GM18517 (cell line): Measurements from ENCODE around the gene EIF2S2.
"Not testable (repeated sequence)": the region's sequence is repeated elsewhere in the genome, so short reads cannot be mapped to it uniquely, and the experiment has no call there.

ENCODE experiments used
- ATAC-seq: cut with Tn5 transposase; IDR thresholded peaks from one replicate; pipeline ENCODE4 v1.9.1; 2021; ENCODE audit warnings: mild to moderate bottlenecking, moderate library complexity; ENCODE audit not compliant: unreplicated experiment

The EIF2S2 gene, protein sequence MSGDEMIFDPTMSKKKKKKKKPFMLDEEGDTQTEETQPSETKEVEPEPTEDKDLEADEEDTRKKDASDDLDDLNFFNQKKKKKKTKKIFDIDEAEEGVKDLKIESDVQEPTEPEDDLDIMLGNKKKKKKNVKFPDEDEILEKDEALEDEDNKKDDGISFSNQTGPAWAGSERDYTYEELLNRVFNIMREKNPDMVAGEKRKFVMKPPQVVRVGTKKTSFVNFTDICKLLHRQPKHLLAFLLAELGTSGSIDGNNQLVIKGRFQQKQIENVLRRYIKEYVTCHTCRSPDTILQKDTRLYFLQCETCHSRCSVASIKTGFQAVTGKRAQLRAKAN

DNA sequence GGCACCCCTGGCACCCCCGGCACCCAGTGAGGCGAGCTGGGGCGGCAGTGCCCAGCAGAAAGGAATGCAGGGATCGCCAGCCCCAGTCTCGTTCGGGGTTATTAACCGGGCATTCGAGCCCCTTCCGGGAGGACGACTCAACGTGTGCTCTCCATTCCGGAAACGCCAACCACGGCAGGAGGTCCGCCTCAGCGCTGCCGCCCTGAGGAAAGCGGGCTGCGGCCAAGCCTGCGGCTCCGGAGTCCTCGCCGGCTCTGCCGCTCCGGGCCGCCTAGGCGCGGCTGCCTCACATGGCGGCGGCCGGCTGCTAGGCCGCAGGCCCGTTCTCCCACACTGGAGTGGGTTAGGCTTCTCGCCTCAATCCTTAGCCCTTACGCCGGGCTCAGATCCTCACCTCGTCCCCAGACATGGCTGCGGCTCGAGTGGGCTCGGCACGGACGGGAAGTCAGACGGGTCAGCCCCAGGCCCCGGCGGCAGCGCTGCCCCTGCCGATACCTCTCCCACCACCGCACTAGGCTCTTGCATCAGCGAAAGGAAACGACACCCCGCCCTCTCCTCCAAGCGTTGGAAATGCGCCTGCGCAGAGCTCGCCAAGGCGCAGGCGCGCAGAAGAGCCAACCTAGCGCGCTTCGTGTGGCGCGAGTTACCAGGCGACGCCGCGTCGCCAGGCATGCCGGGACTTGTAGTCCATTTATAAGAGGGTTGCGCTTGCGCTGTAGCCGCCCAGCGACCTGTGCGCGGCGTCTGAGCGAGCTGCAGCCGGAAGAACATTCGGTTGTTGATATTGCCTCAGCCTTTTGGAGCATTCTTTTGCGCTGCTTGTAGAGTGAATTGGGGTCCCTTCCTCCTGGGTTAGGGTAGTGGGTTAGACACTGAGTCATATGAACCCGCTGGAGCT, at the start of gene EIF2S2:
Gene EIF2S2, minus strand, starts transcription at position 542 of the 898 bp plus-strand sequence. Its CDS starts 133 bp downstream, at position 409.
- peak; percentile 92 for ATAC-seq

DNA sequence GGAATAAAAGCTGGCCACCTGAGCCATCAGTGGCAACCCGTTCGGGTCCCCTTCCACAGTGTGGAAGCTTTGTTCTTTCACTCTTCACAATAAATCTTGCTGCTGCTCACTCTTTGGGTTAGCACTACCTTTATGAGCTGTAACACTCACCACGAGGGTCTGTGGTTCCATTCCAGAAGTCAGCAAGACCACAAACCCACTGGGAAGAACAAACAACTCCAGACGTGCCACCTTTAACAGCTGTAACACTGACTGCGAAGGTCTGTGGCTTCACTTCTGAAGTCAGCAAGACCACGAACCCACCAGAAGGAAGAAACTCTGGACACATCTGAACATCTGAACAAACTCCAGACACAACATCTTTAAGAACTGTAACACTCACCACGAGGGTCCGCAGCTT, 45.7 kb upstream of the EIF2S2 start:
- not testable (repeated sequence) for ATAC-seq

DNA sequence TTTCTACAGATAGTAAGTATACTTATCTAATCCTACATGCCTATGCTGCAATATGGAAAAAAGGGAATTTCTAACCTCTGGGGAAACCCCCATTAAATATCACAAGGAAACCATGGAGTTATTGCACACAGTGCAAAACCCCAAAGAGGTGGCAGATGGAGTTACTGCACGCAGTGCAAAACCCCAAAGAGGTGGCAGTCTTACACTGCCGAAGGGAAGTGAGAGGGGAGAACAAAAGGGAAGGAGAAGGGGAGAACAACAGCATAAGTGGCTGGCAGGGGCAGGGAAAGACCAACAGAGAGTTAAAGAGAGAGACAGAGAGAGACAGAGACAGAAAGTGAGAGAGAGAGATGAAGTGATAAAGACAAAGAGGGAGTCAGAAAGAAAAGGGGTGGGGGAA, 43.8 kb upstream of the EIF2S2 start:
- no peak for ATAC-seq

DNA sequence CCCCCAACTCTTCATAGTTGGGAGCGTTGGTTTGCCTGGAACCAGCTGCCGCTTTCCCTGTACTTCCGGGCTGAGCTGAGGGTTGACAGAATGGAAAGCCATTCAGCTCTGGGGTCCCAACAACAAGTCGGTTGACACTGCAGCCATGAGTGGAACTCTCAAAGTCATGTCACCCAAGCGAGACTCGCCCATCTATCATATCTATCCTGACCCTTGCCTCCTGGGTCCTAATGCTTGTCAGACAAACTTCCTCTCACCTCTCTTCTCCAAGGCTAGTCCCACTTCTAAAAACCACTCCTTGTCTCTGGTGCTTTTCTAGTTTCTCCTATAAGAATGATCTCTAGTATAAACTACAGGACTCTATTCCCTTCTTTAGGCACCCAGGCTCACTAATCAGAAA, 41.1 kb upstream of the EIF2S2 start:
- not testable (repeated sequence) for ATAC-seq

DNA sequence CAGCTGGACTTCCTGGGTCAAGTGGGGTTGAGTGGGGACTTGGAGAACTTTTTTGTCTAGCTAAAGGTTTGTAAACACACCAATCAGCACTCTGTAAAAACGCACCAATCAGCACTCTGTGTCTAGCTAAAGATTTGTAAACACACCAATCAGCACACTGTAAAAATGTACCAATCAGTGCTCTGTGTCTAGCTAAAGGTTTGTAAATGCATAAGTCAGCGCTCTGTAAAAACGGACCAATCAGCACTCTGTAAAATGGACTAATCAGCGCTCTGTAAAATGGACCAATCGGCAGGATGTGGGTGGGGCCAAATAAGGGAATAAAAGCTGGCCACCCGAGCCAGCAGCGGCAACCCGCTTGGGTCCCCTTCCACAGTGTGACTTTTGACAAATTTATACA, 40.0 kb upstream of the EIF2S2 start:
- ATAC-seq = not testable (repeated sequence)

DNA sequence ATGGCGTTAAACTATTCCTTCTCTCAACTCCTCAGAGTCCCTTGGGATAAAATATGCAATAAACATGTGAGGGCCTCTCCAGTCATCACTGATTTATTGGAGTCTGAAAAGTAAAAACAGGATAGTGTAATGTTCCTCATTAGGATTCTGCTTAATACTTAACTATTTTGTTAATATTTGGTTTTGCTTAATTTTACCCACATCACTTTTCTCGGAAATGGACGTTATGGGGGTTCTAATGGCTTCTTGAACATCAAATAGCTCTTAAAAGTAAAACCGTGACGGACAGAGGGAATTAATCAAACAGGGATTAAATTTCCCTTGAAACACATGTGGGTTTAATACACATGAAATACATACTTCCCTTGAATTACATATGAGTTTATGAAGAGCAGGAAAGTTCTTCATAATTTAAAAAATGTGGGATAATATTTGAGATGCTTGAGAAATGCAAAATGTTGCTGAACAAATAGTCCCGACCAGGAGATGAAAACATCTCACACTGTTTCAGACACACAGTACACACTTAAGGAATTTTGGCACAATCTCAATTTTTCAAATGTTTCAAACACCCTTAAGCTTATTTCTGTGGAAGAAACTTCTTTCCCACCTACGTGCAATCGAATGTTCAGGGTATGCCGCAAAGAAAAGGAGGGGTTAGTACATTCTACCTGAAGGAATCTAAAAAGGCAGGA, 38.4 kb upstream of the EIF2S2 start:
- no peak for ATAC-seq

DNA sequence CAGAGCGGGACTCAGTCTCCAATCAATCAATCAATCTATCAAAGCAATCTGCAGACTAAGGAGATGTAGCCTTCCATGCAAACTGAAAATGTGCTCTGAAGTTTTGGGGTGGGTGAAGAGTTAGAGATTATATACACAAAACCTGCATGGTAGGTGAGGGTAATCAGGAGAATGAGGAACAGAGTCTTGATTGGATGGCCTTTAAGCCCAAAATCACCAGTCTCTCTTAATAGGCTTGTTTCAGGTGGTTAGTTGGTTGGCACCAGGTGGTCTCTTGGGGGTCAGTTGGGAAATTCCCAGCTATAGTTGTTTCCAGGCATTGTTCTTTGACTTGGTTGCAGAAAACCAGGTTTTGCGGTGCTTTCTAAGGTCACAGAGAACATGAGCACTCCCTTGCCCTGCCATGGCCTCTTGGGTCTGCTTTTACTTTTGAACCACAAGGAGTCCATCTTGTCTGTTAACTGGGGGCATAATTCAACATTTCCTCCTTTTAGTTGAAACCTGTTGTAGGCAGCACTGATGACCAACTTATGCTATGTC, 33.3 kb upstream of the EIF2S2 start:
- ATAC-seq = no peak

DNA sequence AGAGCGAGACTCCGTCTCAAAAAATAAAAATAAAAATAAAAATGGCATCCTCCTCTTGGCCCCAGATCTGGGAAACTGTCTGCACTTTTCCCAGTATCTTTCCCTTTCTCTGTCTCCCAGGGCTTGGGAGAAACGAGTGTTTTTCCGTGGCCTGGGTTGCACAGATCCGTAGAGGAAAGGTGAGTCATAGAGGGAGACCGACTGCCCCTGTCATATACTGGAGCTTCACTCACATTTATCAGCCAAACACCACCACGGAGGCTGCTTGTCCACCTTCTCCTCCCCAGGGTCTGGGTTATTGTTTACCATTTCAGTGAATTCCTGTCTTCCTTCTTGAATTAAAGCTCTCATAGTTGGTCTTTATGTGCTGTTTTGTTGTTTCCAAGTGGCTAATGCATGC, 31.9 kb upstream of the EIF2S2 start:
- ATAC-seq = no peak

DNA sequence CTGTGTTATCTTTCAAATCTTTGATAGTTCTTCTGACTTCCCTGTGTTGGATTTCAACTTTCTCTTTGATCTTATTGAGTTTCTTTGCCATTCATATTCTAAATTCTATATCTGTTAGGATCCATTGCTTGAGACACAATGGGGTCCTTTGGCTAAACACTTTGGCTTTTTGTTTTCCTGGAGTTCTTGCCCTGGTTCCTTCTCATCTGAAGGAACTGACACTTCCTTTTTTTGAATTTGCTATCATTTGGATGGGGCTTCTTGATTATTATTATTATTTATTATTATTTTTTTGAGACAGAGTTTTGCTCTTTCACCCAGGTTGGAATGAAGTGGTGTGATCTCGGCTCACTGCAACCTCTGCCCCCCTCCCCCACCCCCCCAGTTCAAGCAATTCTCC, 30.1 kb upstream of the EIF2S2 start:
- ATAC-seq = no peak

DNA sequence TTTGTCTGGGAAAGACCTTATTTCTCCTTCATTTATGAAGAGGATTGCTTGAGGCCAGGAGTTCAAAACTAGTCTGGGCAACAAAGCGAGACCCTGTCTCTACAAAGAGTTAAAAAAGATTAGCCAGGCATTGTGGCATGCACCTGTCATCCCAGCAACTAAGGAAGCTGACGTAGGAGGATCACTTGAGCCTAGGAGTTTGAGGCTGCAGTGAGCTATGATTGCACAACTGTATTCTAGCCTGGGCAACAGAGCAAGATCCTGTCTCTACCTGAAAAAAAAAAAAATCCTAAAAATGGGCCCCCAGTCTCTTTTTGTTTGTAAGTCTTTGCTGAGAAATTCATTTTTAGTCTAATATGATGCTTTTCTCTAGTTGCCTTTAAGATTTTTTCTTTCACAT, 29.2 kb upstream of the EIF2S2 start:
- no peak for ATAC-seq

DNA sequence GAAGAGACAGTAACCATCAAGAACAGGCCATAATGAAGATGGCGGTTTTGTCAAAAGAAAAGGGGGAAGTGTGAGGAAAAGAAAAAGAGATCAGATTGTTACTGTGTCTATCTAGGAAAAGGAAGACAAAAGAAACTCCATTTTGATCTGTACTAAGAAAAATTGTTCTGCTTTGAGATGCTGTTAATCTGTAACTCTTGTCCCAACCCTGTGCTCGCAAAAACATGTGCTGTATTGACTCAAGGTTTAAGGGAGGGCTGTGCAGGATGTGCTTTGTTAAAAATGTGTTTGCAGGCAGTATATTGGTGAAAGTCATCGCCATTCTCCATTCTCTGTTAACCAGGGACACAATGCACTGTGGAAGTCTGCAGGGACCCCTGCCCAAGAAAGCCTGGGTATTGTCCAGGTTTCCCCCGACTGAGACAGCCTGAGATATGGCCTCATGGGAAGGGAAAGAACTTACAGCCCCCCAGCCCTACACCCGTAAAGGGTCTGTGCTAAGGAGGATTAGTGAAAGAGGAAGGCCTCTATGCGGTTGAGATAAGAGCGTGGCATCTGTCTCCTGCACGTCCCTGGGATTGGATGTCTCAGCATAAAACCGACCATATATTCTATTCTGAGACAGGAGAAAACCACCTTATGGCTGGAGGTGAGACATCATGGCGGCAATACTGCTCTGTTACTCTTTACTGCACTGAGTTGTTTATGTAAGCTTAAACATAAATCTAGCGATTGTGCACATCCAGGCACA, 23.7 kb upstream of the EIF2S2 start:
- not testable (repeated sequence) for ATAC-seq

DNA sequence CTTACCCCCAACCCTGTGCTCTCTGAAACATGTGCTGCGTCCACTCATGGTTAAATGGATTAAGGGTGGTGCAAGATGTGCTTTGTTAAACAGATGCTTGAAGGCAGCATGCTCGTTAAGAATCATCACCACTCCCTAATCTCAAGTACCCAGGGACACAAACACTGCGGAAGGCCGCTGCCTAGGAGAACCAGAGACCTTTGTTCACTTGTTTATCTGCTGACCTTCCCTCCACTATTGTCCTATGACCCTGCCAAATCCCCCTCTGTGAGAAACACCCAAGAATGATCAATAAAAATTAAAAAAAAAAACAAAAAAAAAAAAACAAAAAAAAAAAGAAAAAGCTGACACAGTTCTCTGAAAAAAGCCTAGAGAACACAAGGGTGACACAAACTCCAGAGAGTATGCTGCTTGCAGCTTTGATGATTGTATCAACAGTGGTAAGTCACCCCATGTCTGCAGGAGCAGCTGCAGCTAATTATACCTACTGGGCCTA, 21.4 kb upstream of the EIF2S2 start:
- not testable (repeated sequence) for ATAC-seq

DNA sequence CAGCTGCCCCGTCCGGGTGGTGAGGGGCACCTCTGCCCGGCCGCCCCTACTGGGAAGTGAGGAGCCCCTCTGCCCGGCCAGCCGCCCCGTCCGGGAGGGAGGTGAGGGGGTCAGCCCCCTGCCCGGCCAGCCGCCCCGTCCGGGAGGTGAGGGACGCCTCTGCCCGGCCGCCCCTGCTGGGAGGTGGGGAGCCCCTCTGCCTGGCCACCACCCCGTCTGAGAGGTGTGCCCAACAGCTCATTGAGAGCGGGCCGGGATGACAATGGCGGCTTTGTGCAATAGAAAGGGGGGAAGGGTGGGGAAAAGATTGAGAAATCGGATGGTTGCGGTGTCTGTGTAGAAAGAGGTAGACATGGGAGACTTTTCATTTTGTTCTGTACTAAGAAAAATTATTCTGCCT, 20.9 kb upstream of the EIF2S2 start:
- not testable (repeated sequence) for ATAC-seq

DNA sequence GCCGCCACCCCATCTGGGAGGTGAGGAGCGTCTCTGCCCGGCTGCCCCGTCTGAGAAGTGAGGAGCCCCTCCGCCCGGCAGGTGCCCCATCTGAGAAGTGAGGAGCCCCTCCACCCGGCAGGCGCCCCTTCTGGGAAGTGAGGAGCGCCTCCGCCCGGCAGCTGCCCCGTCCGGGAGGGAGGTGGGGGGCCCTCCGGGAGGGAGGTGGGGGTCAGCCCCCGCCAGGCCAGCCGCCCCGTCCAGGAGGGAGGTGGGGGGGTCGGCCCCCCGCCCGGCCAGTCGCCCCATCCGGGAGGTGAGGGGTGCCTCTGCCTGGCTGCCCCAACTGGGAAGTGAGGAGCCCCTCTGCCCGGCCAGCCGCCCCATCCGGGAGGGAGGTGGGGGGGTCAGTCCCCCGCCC, 20.4 kb upstream of the EIF2S2 start:
- ATAC-seq = not testable (repeated sequence)

DNA sequence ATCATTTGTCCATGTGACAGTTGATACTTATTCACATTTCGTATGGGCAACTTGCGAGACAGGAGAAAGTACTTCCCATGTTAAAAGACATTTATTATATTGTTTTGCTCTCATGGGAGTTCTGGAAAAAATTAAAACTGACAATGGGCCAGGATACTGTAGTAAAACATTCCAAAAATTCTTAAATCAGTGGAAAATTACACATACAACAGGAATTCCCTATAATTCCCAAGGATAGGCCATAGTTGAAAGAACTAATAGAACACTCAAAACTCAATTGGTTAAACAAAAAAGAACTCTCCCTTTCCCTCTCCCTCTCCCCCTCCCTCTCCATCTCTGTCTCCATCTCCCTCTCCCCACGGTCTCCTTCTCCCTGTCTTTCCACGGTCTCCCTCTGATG, 19.4 kb upstream of the EIF2S2 start:
- ATAC-seq = no peak

DNA sequence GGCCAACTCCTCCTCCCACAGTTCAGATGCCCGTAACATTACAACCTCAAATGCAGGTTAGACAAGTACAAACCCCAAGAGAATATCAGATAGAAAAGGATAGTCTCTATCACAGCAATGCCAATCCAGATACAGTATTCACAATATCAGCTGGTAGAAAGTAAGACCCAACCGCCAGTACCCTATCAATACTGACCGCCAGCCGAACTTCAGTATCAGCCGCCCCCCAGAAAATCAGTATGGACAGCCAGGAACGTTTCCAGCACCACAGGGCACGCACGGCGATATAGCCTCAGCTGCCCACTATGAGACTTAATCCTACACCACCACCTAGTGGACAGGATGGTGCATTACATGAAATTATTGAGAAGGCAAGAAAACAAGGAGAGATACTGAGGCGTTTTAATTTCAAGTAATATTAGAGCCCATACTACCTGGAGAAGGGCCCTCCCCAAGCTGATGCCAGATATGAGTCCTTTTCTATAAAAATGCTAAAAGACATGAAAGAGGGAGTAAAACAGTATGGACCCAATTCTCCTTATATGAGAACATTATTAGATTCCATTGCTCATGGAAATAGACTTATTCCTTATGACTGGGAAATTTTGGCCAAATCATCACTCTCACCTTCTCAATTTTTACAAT, 17.6 kb upstream of the EIF2S2 start:
- ATAC-seq = no peak

DNA sequence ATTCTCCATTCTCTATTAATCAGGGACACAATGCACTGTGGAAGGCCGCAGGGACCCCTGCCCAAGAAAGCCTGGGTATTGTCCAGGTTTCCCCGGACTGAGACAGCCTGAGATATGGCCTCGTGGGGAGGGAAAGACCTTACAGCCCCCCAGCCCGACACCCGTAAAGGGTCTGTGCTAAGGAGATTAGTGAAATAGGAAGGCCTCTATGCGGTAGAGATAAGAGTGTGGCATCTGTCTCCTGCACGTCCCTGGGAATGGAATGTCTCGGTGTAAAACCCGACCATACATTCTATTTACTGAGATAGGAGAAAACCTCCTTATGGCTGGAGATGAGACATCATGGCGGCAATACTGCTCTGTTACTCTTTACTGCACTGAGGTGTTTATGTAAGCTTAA, 15.7 kb upstream of the EIF2S2 start:
- ATAC-seq = no peak

DNA sequence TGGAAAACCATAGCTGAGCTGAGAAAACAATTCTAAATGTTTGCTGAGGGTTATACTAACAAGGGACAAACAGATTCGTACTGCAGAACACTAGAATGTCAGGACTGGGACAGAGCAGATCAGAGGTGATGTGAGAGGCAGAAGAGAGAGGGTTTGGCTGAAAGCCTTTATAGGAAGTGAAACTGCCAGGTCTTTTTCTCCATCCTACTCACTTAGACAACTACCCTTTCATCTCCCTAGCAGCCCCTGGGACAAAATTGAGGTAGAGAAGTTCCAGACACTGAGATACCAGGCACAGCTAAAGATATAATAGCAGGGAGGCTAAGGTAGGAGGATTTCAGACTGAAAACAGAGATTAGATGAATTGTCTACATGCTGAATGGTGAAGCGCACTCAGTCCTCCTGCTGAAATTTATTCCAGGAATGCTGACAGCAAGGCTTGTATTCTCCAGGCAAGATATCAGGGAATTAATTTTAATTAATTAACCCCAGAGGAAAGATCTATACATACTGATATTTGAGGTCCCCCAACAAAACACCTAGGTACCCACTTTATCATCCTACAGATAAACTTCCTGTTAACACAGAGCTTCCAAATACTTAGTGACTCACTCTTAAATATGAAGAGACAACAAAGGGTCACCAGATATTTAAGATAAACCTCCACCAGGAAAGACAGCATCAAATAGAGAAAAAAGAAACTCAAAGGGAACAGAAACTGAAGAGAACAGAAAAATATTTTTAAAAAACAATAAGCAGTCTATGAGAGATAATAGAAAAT, 12.6 kb upstream of the EIF2S2 start:
- ATAC-seq = no peak

DNA sequence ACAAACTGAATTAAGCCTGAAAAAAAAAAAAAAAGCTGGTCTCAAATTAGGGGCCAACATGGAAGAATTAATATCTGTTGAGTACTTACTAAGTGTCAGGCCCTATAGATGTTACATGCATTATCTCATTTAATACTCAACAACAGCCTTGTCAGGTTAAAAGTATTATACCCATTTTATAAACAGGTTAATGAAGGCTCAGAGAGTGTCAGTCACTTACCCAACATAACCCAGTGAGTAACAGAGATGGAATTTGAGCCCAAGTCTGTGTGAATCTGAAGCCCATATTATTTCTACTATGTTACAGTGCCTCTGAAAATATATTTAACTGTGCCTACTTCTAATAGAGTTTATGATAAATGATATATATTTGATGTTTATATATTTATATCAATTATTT, 11.3 kb upstream of the EIF2S2 start:
- no peak for ATAC-seq
